Activated naive CD4-positive, alpha-beta T cell (primary cell): ENCODE measurements around the gene NSUN2.
"Not testable (repeated sequence)": the region's sequence is repeated elsewhere in the genome, so short reads cannot be mapped to it uniquely, and the experiment has no call there.

Source experiments
- DNase-seq, 4 experiments: peaks; one replicate each; lab custom pipeline; 2025; lab: John Stamatoyannopoulos, UW

Gene NSUN2

DNA sequence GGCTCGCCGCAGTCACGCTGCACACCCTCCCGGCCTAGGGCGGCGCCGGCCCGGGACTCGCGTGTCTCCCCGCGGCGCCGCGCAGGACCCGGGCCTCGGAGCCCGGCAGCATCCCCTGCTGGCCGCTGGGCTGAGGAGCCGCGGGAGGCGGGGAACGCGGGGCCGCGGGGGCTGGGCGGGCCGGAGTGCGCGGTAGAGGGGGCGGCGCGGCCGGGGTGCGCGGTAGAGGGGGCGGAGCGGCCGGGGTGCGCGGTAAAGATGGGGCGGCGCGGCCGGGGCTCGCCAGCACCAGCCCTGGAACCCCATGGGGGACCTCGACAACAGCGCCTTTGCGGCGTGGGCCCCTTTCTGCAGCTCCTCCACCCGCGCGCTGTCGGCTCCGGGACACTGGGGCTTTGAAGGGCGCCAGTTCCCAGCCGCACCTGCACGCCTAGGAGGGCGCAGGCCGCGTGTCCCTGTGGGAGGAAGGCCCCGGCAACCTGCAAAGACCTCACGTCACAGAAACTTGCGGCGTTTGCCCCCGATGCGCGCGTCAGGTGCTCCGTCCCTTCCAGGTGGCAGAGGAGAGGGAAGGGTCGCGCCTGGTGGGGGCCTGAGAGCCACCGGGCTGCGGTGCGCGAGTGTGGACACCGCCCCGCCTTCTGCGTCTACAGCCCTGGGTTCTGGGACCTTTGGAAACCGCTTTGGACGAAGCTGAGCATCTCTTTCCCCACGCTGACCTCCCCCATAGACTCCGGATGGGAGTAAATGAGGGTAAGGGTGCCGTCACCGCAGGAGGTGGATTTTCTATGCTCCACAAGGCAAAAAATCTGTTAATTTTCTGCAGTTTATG lies 49.6 kb downstream of the NSUN2 start:
- no peak for DNase-seq

DNA sequence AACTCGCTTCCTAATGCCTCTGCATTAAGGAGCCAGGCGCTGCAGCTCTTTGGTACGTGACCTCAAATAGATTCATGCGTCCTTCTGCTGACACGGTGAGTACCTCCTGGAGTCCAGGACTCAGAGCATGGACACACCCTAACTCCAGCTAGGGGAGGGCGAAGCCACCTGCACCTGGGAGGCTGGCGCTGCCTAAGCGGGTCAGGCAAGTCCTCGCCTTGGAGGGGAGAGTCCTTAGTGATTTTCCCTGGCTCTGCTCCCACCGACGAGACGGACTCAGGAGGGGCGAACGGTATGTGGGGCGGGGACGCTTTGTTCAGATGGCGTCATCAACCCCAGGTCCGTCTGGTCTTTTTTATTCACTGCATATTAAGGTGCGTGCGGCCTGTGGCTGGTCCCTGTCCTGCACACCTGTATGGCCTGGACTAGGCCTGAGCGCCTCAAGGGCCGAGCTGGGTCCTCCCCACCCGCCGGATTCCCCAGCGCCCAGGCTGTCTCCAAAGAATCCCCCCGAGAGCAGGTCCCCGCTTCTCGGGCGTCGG lies 50.3 kb downstream of the NSUN2 start:
- DNase-seq: no peak

DNA sequence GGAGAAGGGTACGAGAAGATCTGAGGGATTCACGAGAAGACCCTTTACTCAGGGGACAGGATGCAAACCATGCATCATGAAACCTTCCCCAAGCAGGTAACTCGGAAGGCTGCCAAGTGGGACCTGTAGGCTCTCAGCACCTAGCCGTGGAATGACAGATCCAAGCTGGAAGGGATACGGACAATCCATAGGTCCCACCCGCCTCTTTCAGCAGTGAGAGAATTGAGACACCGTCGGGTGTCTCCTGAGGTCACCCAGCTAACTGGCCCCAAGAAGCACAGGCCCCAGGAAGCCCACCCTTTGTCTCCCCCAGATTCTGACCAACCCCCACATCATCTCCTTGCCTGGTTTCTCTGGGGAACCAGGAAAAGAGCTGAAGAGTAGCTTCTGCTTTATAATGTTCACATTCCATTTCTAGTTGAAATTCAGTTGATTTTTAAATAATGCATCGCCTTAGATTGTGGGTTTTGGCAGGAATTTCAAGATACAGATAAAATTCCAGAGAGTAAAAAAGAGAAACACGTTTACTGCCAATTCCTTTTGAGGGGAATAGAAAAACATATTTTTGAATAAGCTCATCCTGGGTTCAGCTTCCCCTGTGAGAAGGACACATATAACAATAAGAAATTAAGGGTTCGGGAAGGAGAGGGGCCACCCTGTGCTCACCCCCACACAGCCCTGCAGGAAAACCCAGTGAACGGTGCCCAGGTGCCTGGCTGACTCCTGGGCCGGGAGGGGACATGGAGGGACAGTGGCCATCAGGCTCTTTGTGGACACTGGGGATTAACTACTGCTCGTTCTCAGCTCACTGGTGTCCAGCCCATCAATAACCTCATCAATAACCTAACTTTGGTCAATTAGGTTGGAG lies 51.1 kb downstream of the NSUN2 start:
- no peak for DNase-seq

DNA sequence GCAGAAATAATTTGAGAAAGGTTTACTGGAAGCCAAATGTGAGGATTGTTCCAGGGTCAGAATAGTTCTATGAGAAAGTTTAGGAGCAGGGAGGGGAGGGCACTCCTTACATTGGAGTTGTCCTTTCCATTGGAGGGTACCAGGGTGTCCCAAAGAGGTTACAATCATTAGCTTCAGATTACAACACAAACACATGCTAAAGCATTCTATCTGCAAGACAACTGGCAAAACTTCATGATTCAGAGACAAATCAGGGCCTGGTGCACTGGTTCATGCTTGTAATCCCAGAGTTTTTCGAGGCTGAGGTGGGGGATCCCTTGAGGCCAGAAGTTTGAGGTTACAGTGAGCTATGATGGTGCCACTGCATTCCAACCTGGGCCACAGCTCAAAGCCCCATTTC lies 51.8 kb downstream of the NSUN2 start:
- DNase-seq: no peak

DNA sequence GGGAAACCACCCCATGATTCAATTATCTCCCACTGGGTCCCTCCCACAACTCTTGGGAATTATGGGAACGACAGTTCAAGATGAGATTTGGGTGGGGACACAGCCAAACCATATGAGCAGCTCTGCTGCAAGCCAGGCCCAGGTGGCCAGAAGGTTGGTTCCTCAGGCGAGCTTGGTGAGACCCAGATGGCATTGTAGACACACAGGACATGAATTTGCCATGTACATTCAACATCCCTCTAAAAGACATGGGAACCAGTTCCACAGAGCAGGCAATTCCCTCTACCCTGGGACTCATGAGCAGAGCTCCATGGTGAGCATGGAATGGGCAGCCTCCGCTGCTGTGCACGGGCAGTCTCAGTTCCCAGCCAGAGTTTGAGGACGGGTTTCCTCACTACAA lies 53.3 kb downstream of the NSUN2 start:
- no peak for DNase-seq

DNA sequence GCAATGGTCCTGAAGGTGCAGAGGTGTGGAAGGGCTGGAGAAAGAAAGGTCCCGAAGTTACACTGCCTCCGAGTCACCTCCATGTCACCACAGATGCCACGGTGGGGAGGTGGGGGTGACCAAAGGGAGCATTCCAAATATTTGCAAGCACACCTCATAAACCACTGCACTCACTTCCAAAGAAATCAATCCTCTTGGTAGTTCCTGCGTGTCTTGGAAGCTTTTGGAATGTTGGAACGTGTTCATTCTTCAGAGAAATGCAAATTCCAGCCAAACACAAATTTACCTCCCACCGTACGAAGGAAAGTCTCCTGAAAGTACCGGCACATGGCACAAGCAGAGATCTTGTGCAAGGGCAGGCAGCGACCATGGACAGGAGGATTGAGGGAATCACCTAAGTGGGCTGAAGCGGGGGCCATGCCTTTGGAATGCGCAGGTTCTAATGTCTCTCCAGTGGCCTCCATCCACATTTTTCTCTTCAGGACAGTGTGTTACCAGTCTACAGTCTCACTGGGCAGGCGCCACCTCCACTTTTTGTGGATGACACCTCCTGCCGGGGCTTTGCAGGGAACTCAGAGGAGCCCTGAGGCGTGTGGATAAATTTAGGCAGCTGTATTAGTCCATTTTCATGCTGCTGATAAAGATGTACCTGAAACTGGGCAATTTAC lies 54.0 kb downstream of the NSUN2 start:
- no peak for DNase-seq

DNA sequence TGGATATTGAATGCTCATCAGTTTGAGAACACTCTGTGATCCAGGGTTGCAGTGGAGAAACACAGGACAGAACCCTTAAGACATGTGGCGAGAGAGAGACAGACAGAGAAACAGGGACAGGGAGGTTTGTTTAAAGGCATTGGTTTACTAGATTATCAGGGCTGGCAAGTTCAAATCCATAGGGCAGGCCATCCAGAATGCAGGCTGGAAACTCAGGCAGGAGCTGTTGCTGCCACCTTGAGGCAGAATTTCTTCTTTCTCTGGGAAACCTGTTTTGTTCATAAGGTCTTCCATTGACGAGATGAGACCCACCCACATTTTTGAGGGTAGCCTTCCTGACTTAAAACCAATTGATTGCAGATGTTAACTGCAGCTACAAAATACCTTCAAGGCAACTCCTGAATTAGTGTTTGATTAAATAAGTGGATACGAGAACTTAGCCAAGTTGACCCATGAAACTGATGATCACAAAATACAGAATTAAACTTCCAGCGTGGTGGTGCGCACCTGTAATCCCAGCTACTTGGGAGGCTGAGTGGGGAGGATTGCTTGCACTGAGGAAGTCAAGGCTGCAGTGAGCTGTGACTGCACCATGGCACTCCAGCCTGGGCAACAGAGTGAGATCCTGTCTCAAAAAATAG lies 55.9 kb downstream of the NSUN2 start:
- DNase-seq: no peak

DNA sequence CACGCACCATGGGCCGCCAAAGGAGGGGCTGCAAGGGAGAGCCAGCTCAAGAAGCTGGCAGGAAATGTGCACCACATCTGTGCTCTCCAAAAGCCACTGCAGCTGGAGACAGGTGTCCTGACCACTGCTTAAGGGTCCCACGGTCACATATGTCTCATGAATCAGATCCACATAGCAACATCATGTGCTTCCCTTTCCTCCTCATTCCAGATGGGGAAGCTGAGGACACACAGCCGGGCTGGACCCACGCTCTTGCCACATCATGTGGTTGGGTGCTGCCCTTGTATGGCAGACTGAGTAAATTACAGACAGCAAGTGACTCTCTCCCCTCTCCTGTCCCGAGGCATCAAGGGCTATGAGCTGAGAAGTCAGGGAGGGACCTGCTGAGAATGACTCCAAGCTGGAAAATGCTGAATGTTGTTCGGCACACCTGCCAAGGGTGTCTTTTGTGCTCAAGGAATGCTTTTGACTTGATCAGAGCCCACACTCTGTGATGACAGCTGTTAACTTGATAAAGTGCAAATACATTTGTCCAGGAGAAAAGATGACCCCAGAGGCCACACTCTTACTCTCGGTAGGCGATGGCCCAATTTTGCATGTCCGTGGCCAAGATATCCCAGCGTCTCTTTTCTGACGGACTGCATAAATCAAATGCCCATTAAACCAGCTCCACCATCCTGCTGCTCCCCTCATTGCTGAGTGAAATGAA lies 58.2 kb downstream of the NSUN2 start:
- DNase-seq: no peak

DNA sequence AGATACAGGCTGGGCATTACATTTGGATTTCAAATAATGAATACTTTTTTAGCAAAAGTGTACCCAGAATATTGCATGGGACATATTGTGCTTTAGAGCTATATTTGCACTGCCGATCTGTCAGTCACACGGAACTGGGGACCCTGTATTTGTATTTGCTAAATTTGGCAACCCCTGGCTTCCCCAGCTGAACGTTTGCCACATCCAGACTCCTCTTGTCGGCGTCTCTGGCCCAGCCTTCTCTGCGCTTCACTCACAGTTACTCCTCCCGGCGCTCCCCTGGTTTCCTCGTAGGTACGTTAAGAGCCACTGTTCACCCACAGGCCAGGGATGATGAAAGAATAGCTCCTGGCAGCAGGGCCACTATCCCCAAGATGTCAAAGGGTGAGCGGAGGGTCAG lies 58.7 kb downstream of the NSUN2 start:
- DNase-seq: no peak

DNA sequence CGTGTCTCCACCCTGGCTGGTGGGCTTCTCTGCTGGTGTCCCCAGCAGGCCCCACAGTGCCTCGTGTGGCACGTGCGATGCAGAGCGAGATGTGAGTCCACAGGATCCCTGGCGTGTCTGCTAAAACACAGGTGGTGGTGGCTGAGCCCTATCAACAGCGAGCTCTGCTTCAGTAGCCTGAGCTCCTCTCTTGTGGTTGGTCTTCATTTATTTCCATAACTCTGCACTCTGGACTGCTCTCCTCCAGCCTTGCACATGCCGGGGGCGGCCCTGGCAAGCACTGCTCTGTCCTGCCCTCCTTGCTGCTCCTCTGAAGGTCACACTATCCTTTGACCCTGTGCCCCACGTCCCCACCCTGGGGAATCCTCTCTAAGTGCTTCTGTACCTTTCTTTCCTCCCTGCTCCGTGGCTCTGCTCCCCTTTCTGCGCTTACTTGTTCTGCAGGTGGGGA lies 59.2 kb downstream of the NSUN2 start:
- no peak for DNase-seq

DNA sequence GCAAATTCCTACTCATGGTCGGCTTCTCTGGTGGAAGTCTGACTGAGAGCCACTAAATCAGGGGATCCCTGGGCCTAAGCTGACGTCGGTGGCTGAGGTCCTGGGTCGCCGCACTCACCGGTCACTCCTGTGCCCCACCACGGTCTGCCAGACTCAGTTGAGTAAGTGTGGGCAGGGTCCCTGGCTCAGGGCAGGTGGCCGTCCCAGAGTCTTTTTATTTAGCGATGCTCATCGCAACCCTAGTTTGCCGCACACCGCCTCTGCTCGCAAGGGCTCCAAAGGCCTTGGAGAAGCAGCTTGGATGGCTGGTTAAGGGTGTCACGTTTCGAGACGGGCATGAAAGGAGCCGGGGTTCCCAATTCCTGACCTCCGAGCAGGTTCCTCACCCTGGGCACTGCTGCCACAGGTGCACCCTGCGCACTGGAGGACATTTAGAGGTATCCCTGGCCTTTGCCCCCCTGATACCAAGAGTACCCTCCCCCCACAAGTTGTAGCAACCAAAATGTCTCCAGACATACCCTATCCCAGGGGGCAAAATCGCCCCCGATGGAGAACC lies 59.9 kb downstream of the NSUN2 start:
- no peak for DNase-seq

DNA sequence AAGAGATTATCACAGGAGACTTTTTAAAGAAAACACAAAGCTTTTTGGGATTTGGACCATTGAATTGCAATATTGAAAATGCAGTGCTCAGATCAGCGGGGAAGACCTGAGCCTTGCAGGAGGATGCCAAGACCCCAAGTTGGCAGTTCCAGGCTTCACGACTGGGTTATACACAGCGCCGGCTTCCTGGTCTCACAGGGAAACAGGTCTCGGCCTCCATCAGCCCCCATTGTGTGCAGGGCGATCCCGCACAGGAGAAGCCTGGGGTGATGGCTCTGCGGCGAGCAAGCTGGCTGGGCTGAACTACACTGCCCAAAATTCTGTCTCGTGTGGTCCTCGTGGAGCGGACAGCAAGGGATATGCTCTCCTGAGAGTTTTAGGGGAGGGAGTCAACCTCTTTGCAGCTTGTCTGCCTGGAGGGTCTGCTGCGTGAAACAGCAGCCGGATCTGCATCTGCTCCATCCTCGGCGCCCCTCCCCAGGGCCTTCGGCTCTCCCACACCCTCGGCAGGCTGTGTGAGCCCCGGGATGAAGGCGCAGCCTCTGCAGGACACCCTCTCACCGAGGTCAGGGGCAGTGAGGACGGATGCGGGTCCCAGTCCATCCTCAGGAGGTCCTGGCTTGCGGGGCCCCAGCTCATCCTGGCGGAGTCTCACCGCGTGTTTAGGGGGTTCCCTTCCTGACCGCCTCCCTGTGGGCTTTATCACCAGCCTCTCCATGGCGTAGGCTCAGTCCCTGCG lies 60.6 kb downstream of the NSUN2 start:
- DNase-seq: no peak

DNA sequence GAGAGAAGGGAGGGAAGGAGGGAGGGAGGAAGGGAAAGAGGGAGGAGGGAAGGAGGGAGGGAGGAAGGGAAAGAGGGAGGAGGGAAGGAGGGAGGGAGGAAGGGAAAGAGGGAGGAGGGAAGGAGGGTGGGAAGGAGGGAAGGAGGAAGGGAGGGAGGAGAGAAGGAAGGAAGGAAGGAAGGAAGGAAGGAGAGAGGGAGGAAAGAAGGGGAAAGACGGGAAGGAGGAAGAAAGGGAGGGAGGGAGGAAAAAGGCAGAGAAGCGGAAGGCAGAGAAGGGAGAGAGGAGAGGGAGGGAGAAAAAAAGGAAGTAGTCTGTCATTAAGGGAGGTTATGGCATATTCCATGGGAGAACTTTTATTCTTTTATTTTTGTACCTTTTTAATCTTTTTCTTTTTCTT lies 61.2 kb downstream of the NSUN2 start:
- not testable (repeated sequence) for DNase-seq

DNA sequence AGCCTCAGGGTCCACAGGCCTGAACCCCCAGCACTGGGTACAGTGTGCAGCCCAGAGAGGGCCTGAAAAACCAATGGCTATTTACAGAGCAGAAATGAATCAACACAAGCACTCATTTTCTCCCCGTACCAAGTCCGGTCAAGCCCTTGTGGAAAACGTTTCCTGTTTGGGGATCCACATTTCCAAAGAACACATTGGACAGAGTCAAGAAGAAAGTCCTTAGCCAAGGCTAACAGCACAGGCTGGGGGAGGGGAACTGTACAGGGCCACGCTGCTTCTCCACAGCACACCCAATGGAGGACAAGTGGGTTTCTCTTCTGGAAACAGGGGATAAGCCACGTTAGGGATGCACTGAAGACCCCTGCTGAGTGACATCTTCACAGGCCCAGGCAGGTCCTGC lies 62.3 kb downstream of the NSUN2 start:
- DNase-seq: no peak

DNA sequence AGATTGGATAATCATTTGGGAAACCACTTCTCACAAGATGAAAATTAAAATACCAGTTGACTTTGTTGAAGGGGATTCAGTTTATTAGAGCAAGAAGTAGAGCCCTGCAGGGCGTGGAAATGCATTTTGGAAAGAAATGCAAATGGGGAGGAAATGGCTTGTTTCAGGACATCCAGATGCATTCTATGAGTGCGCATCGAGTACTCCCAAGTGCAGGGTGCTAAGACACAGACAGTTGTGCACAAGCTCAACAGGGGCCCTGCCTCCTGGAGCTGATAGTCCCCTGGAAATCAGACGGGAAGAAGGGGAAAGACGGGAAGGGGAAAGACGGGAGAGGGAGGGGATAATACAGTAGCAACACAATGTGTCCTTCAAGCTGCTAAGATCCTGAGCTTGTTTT lies 64.0 kb downstream of the NSUN2 start:
- DNase-seq: no peak

DNA sequence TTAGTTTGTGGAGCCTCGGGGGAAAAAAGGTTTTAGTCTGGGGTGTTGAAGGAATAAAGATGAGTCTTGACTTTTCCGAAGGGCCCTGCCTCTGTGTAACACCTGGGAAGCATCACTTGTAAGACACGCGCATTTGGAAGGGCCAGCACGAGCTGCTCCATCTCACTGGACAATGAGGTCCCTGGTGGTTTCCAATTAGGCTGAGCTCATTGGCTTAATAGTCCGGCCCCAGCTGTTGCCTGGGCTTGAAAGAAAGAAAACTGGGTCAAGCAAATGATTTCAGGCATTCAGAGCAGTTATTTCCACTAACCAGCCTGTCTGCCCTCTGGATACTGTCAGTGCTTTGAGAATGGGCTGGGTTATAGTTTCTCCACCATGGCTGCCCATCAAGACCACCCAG lies 64.5 kb downstream of the NSUN2 start:
- no peak for DNase-seq

DNA sequence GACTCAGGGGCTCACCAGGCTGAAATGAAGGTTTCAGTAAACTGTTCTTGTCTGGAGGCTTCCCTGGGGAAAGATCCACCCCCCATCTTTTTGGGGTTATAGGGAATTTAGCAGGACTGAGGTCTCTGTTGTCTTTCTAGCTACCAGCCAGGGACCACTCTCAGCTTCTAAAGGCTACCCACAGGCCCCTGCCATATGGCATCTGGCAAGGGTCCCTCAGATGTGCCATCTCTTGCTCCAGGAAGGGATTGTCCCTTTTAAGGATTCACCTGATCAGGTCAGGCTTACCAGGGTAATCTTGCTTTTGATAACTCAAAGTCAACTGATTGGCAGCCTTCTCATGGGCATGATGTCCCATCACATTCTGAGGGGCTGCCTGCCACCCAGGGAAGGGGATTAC lies 65.0 kb downstream of the NSUN2 start:
- no peak for DNase-seq

DNA sequence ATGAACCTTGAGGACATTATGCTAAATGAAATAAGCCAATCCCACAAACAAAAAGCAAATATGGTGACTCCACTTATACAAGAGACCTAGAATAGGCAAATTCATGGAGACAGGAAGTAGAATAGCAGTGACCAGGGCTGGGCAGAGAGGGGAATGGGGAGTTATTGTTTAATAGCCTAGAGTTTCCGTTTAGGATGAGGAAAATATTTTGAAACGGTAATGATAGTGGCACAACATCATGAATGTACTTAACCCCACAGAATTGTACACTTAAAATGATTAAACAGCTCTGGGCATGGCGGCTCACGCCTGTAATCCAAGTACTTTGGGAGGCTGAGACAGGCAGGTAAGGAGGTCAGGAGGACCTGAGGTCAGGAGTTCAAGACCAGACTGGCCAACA lies 65.8 kb downstream of the NSUN2 start:
- no peak for DNase-seq

DNA sequence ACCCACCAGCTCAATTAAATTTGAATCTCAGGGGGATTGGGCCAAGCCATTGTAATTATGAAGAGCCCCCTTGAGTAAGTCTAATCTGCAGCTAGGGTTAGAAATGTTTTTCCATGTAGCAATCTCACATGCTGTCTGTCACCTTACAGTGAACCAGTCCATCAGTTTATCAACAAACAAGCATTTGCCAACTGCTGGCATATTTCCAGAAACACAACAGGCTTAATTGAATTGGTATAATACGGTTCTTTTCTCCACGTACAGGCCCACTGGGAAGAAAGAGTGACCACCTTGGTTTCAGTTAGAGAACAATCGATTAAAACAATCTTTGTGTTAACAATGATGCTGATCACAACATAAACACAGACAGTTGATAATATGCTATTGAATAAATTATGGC lies 67.4 kb downstream of the NSUN2 start:
- DNase-seq: no peak
